ENCODE results near the gene PRKAR1A.

PRKAR1A gene

GRCh38 chr17:68559316-68559715 lies 47.1 kb downstream of the PRKAR1A start:
- no peak for TF ChIP-seq ZFP3 (CRISPR knock-in tag; IDR thresholded peaks at IDR 0.05)
- TF ChIP-seq ZNF8 (CRISPR knock-in tag; IDR thresholded peaks at IDR 0.05), result no peak
- no peak for TF ChIP-seq CSRNP3 (CRISPR knock-in tag; IDR thresholded peaks at IDR 0.05)
- no peak for TF ChIP-seq ZFP30 (CRISPR knock-in tag; IDR thresholded peaks at IDR 0.05)
- TF ChIP-seq BACH2 (CRISPR knock-in tag; IDR thresholded peaks at IDR 0.05; ENCODE audit: borderline replicate concordance), result no peak
- no peak for TF ChIP-seq SNAI2 (CRISPR knock-in tag; IDR thresholded peaks at IDR 0.05)
- no peak for TF ChIP-seq PPARA (CRISPR knock-in tag; IDR thresholded peaks at IDR 0.05; ENCODE audit: borderline replicate concordance)
- no peak for TF ChIP-seq OSR1 (CRISPR knock-in tag; IDR thresholded peaks at IDR 0.05)
- TF ChIP-seq CSDC2 (CRISPR knock-in tag; IDR thresholded peaks at IDR 0.05), result no peak
- no peak for TF ChIP-seq TSHZ2 (CRISPR knock-in tag; IDR thresholded peaks at IDR 0.05)
- no peak for TF ChIP-seq ZNF565 (CRISPR knock-in tag; conservative IDR thresholded peaks at IDR 0.05; ENCODE audit: low read depth)
- TF ChIP-seq POU6F1 (CRISPR knock-in tag; IDR thresholded peaks at IDR 0.05; ENCODE audit: borderline replicate concordance, low read depth), result no peak
- no peak for TF ChIP-seq ARNTL (CRISPR knock-in tag; IDR thresholded peaks at IDR 0.05; ENCODE audit: borderline replicate concordance, low read depth)
- TF ChIP-seq ESRRG (CRISPR knock-in tag; IDR thresholded peaks at IDR 0.05), result no peak
- no peak for TF ChIP-seq TOX (CRISPR knock-in tag; IDR thresholded peaks at IDR 0.05; ENCODE audit: borderline replicate concordance)
- TF ChIP-seq GLIS3 (CRISPR knock-in tag; IDR thresholded peaks at IDR 0.05), result no peak
- no peak for ATAC-seq

- no peak for ATAC-seq
- TF ChIP-seq ZNF70 (CRISPR knock-in tag; IDR thresholded peaks at IDR 0.05), result no peak
- no peak for TF ChIP-seq TCF4 (CRISPR knock-in tag; IDR thresholded peaks at IDR 0.05; ENCODE audit: borderline replicate concordance)
- no peak for TF ChIP-seq TSHZ2 (CRISPR knock-in tag; IDR thresholded peaks at IDR 0.05)
- TF ChIP-seq CREB5 (CRISPR knock-in tag; IDR thresholded peaks at IDR 0.05; ENCODE audit: low read depth), result no peak
- no peak for TF ChIP-seq POU6F1 (CRISPR knock-in tag; IDR thresholded peaks at IDR 0.05; ENCODE audit: borderline replicate concordance, low read depth)
Observed at GRCh38 chr17:68560966-68561720, 48.9 kb downstream of the PRKAR1A start.

Data from SK-N-SH treated with all-trans-retinoic acid at 6 μM for 48 hours (cell line).